ENCODE data around the gene AGFG2.

Gene AGFG2

DNA sequence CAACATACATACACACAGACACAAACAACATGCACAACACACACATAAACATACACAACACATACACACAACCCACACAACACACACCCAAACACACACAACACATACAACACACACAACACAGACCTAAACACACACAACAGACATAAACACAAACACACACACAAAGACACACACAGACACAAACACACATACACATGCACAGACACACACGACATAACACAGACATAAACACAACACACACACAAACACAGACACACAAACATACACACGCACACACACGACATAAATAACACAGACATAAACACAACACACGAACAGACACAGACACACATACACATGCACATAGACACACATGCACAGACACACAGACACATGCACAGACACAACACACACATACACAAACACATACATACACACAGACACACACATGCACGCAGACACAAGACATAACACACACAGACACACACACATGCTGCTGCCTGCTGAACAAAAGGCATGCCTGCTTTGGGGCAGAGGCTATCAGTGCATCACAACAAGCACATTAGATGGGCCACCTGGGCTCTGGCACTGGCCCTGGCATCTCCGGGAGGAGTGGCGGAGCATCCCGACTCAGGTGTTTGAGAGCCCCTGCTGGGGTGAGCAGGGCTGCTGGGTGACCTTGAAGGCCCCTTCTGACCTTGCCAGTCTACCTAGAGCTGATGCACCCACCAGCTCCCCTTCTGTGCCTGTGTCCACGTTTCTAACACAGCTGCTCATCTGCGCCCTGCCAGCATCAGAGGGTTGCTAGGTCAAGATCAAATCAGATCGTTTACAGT, 41.7 kb downstream of the AGFG2 start:
- no peak overlapping the region for H3K4me3 ChIP-seq (replicated peaks; ENCODE audit: low read depth, low read length)
- no peak for DNase-seq (ENCODE audit: low read depth)
- TF ChIP-seq, protein P1, sequence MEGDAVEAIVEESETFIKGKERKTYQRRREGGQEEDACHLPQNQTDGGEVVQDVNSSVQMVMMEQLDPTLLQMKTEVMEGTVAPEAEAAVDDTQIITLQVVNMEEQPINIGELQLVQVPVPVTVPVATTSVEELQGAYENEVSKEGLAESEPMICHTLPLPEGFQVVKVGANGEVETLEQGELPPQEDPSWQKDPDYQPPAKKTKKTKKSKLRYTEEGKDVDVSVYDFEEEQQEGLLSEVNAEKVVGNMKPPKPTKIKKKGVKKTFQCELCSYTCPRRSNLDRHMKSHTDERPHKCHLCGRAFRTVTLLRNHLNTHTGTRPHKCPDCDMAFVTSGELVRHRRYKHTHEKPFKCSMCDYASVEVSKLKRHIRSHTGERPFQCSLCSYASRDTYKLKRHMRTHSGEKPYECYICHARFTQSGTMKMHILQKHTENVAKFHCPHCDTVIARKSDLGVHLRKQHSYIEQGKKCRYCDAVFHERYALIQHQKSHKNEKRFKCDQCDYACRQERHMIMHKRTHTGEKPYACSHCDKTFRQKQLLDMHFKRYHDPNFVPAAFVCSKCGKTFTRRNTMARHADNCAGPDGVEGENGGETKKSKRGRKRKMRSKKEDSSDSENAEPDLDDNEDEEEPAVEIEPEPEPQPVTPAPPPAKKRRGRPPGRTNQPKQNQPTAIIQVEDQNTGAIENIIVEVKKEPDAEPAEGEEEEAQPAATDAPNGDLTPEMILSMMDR (IDR thresholded peaks at IDR 0.05; ENCODE audit: low read length, missing control alignments), result no peak

DNA sequence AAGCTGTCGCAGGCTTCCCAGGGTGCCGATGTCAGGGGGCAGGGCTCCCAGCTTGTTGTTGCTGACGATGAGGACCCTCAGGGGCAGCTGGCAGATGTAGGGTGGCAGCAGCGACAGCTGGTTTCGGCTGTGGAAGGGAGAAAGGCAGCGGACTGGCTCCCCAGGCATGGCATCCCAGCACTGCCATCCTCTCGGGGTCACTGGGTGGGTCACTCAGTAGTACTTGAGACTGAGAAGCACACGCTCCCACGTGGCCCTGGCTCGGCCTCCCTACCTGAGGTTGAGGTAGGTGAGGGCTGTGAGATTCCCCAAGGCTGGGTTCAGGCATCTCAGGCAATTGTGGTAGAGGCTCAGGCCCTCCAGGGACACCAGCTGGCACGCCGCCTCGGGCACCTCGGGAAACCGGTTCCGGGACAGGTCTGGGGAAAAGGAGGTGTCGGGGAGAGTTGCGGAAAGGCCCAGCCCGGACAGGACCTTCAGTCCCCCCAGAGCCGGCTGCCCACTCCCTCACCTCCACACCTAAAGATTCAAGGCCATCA, 43.1 kb downstream of the AGFG2 start:
- no peak for DNase-seq (ENCODE audit: low read depth)
- no peak overlapping the region for H3K4me3 ChIP-seq (replicated peaks; ENCODE audit: low read depth, low read length)
- TF ChIP-seq, protein P1 (IDR thresholded peaks at IDR 0.05; ENCODE audit: low read length, missing control alignments), result no peak

DNA sequence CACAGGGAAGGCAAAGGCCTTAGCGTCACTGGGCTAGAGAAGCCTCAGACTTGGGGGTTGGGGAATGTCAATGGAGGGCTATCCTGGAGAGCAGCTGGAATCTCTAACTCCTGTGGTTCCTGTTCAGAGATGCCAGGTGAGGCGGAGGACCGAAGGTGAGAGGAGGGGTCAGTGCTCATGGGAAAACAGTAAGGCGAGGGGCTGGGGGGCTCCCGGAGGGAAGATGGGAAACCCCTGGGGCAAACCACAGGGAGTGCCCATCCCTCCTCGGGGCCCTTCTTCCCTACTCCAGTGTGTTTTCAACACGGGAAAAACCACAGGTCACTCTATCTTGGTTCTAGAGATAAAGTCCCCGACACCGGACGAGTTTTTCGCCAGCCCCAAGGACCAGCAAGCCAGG, 43.6 kb downstream of the AGFG2 start:
- TF ChIP-seq, protein P1 (IDR thresholded peaks at IDR 0.05; ENCODE audit: low read length, missing control alignments), result no peak
- DNase-seq (ENCODE audit: low read depth), result no peak
- peak overlapping the region; percentile 80 for H3K4me3 ChIP-seq (replicated peaks; ENCODE audit: low read depth, low read length)

DNA sequence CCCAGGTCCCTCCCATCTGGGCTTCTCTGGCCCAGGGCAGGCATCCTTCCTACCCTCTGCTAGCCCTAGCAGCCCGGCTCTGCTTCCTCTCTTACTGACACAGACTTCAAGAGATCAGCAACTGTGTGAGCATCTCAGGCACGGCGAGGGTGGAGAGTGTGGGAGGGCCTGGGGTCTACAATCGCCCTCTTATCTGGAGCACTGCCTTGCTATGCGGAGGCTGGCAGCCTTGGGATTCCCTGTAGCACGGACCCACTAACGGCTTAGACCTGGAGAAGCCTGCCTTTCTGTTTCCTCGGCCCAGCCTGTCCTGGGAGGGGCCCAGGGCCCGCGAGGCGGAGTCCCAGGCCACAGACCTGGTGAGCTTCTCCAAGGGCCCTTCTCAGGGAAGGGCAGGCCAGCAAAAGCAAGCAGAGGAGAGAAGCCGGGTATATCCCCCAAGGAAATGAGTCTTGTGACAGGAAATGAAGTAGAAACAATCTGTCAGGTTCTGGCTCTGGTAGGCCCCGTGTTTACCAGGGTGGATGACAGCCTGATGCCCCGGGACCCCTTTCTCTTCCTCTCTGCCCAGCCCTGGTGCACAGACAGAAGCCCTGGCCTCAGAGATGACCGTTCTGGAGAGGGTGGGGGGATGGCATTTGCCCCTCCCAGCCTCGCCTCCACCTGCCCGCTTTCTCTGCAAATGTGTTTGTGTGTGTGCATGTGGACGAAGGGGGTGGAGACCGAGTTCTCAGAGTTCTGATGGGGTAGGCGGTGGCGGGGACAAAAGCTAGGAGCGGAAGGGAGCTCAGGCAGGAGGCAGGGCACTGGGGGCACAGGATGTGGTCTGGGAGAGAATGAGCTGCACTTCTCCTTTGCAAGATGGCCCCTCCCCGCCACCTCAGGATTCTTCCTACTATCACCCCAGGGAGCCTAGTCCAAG, 44.4 kb downstream of the AGFG2 start:
- TF ChIP-seq, protein P1 (IDR thresholded peaks at IDR 0.05; ENCODE audit: low read length, missing control alignments), result no peak
- H3K4me3 ChIP-seq (replicated peaks; ENCODE audit: low read depth, low read length), result peak overlapping the region; percentile 80
- DNase-seq (ENCODE audit: low read depth), result peak; percentile 77

DNA sequence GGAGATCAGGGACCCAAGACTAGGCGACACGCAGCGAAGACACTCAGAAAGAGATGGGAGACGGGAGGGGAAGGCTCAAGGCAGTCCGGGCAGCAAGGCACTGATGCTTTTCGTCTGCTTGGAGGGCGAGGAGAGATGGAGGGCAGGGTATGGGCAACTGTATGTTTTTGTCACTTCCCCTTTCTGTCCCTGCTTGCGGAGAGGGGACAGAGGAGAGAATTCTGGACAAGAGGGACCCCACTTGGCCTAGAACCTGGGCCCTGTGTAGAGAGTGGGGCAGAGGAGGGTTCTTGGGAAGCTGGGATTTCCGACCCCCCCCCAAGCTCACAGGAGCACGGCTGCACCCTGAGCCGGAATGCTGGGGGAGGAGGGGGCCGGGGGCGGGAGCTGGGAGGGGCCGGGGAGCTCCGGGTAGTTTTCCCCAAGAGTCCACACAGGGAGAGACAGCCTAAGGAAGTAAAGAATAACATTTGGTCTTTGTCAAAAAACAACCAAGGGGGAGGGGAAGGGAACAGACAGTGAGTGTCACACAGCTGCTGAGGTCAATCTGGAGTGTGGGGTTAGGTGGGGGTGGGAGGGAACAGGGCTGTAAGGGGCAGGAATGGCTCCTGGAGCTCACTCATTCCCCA, 45.2 kb downstream of the AGFG2 start:
- peak; percentile 67 for DNase-seq (ENCODE audit: low read depth)
- H3K4me3 ChIP-seq (replicated peaks; ENCODE audit: low read depth, low read length), result peak overlapping the region; percentile 80
- TF ChIP-seq, protein P1 (IDR thresholded peaks at IDR 0.05; ENCODE audit: low read length, missing control alignments), result no peak

DNA sequence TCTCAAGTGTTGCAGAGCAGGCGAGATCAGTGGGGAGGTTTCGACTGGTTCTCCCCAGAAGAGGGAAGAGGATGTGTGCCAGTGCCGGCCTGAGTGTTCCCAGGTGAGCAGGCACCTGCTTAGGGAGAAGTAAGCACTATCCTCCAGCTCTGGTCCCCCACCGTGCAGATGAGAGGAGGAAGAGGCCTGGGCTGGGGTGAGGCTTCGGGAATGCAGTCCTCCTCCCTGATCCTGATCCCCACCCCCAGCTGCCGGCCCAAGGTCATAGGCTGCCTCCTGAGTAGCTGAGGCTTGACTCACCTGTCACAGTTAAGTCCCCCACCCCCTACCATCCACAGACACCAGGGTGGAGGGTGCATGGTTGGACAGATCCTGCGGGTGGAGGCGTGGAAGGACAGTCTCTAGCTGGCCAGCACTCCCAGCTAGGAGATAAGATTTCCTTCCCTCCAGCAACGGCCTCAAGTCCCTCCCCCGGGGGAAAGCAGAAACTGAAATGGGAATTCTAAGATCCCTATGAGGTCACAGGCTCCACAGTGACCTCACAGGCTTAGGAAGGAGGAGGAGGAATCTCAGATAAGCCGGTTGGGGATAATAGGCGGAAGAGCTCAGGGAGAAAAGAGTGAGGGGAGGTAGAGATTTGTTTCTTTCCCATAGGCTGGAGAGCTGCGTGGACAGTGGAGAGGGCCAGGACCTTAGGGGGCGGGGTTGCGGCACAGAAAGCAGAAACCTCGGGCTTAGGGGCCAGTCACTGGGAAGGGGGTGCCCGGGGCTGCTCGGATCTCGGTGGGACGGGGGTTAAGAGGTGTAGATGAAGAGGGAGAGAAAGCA, 45.9 kb downstream of the AGFG2 start:
- DNase-seq (ENCODE audit: low read depth), result peak; percentile 96

More for the DNA sequence above, 45.9 kb downstream of the AGFG2 start:
- H3K4me3 ChIP-seq (replicated peaks; ENCODE audit: low read depth, low read length), result peak overlapping the region; percentile 80
- TF ChIP-seq, protein P1 (IDR thresholded peaks at IDR 0.05; ENCODE audit: low read length, missing control alignments), result no peak
